Astrocyte (in vitro differentiated cells and primary cell): ENCODE data around the gene GPC5. TPM values are rescaled to one million over a fixed set of nuclear protein-coding genes. Genes with fewer than 3 reads are reported as not detected.

Experiments used
- DNase-seq: peaks from one replicate; pipeline ENCODE4 v3.0.0-alpha.2; 2010; ENCODE audit warnings: low read depth
- FAIRE-seq: peaks from 2 replicates; lab custom pipeline; 2011; peaks lifted over from hg19 to GRCh38; lab: Jason Lieb, UNC
- H2AFZ ChIP-seq: 2 replicates; pipeline ENCODE4 v1.6.0; 2012; ENCODE audit warnings: low read depth, low read length, inconsistent platforms
- H3K27ac ChIP-seq: 2 replicates; pipeline ENCODE4 v1.5.1; 2011; ENCODE audit warnings: low read depth, low read length, inconsistent platforms
- H3K27me3 ChIP-seq: 2 replicates; pipeline ENCODE4 v1.6.0; 2011; ENCODE audit warnings: low read length, inconsistent platforms; ENCODE audit not compliant: insufficient read depth
- H3K36me3 ChIP-seq: 2 replicates; pipeline ENCODE4 v1.5.1; 2011; ENCODE audit warnings: low read length, inconsistent platforms; ENCODE audit not compliant: insufficient read depth
- H3K4me1 ChIP-seq: 2 replicates; pipeline ENCODE4 v1.5.1; 2011; ENCODE audit warnings: low read length, inconsistent platforms; ENCODE audit not compliant: insufficient read depth
- H3K4me2 ChIP-seq: 2 replicates; pipeline ENCODE4 v1.6.0; 2012; ENCODE audit warnings: low read length, inconsistent platforms
- H3K4me3 ChIP-seq: 2 replicates; pipeline ENCODE4 v1.5.1; 2011; ENCODE audit warnings: low read depth, mild to moderate bottlenecking, low read length, inconsistent platforms; ENCODE audit not compliant: insufficient read depth
- H3K79me2 ChIP-seq: 2 replicates; pipeline ENCODE4 v1.6.0; 2012; ENCODE audit warnings: mild to moderate bottlenecking, low read length, inconsistent platforms; ENCODE audit not compliant: insufficient read depth
- H3K9ac ChIP-seq: 2 replicates; pipeline ENCODE4 v1.6.0; 2012; ENCODE audit warnings: mild to moderate bottlenecking, low read length, inconsistent platforms
- H3K9me3 ChIP-seq: 2 replicates; pipeline ENCODE4 v1.5.1; 2012; ENCODE audit warnings: low read depth, mild to moderate bottlenecking, low read length, inconsistent platforms; ENCODE audit not compliant: insufficient read depth
- H4K20me1 ChIP-seq: 2 replicates; pipeline ENCODE4 v1.6.0; 2012; ENCODE audit warnings: low read length, inconsistent platforms; ENCODE audit not compliant: insufficient read depth
- H3K27ac Mint-ChIP-seq: one replicate; pipeline ENCODE4 v1.8.0; 2021; ENCODE audit warnings: mild to moderate bottlenecking, mixed read lengths; ENCODE audit not compliant: unreplicated experiment
- H3K27me3 Mint-ChIP-seq: one replicate; pipeline ENCODE4 v1.8.0; 2021; ENCODE audit warnings: low read depth, mixed read lengths; ENCODE audit not compliant: unreplicated experiment
- H3K36me3 Mint-ChIP-seq: one replicate; pipeline ENCODE4 v1.8.0; 2021; ENCODE audit warnings: low read depth, mixed read lengths; ENCODE audit not compliant: unreplicated experiment
- H3K4me1 Mint-ChIP-seq: one replicate; pipeline ENCODE4 v1.8.0; 2021; ENCODE audit warnings: low read depth, mixed read lengths; ENCODE audit not compliant: unreplicated experiment
- H3K4me3 Mint-ChIP-seq: one replicate; pipeline ENCODE4 v1.8.0; 2021; ENCODE audit warnings: mild to moderate bottlenecking, moderate library complexity, mixed read lengths; ENCODE audit not compliant: unreplicated experiment
- H3K9me3 Mint-ChIP-seq: one replicate; pipeline ENCODE4 v1.8.0; 2021; ENCODE audit warnings: mild to moderate bottlenecking, mixed read lengths; ENCODE audit not compliant: unreplicated experiment
- EZH2 ChIP-seq: IDR thresholded peaks from 2 replicates; pipeline ENCODE4 v1.6.1; 2012; ENCODE audit warnings: mild to moderate bottlenecking, low read length, inconsistent platforms; ENCODE audit not compliant: insufficient read depth
- total RNA-seq: library from RNA; stranded (reverse); gene quantifications from 2 replicates; pipeline ENCODE4 v1.2.1, GENCODE V29; 2021
- TF ChIP-seq, protein P1 (sequence below): IDR thresholded peaks from 2 replicates; pipeline ENCODE4 v1.5.1; 2011; ENCODE audit warnings: low read depth, mild to moderate bottlenecking, inconsistent platforms, low read length, moderate library complexity; ENCODE audit not compliant: insufficient read depth

Gene GPC5
- total RNA-seq, 1 donor from 2014 or later, result 1.1 TPM

DNA sequence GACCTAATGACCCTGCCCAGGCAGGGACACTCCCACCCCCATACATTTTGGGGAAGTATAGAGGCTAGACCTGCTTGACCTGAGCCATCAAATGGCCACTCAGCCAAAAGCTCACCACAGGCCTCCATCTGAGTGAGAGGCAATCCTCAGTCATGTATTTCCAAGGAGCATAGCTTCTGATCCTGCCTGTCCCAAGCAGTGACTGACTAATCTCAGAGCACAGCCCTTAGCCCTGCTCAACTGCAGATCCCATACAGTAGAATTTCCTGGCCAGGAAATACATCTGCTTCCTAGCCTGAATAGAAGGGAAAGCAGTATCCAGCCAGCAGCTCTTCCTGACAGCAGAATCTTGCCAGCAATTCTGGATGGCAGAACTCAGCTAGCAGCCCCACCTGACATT lies 947.6 kb downstream of the GPC5 start:
- H4K20me1 ChIP-seq, result no peaks in the 10 kb centered on the region
- TF ChIP-seq, protein P1, sequence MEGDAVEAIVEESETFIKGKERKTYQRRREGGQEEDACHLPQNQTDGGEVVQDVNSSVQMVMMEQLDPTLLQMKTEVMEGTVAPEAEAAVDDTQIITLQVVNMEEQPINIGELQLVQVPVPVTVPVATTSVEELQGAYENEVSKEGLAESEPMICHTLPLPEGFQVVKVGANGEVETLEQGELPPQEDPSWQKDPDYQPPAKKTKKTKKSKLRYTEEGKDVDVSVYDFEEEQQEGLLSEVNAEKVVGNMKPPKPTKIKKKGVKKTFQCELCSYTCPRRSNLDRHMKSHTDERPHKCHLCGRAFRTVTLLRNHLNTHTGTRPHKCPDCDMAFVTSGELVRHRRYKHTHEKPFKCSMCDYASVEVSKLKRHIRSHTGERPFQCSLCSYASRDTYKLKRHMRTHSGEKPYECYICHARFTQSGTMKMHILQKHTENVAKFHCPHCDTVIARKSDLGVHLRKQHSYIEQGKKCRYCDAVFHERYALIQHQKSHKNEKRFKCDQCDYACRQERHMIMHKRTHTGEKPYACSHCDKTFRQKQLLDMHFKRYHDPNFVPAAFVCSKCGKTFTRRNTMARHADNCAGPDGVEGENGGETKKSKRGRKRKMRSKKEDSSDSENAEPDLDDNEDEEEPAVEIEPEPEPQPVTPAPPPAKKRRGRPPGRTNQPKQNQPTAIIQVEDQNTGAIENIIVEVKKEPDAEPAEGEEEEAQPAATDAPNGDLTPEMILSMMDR, result no peak
- no peak for TF ChIP-seq EZH2
- Mint-ChIP-seq H3K27ac (no peak overlapping the region), H3K27me3 (no peaks in the 10 kb centered on the region), H3K9me3 (no peaks in the 10 kb centered on the region), H3K4me3 (no peak overlapping the region), H3K36me3 (no peaks in the 10 kb centered on the region), H3K4me1 (peaks cover 22% of the 10 kb centered on the region)
- H3K27ac ChIP-seq, result no peak overlapping the region
- no peak overlapping the region for H3K4me3 ChIP-seq
- H3K4me2 ChIP-seq, result no peak overlapping the region
- no peak for DNase-seq
- H3K36me3 ChIP-seq, result no peaks in the 10 kb centered on the region
- H2AFZ ChIP-seq, result no peak overlapping the region
- H3K27me3 ChIP-seq, result no peaks in the 10 kb centered on the region
- H3K79me2 ChIP-seq, result no peaks in the 10 kb centered on the region
- no peaks in the 10 kb centered on the region for H3K9me3 ChIP-seq
- H3K4me1 ChIP-seq, result no peaks in the 10 kb centered on the region
- H3K9ac ChIP-seq, result no peak overlapping the region
- no peak for FAIRE-seq

DNA sequence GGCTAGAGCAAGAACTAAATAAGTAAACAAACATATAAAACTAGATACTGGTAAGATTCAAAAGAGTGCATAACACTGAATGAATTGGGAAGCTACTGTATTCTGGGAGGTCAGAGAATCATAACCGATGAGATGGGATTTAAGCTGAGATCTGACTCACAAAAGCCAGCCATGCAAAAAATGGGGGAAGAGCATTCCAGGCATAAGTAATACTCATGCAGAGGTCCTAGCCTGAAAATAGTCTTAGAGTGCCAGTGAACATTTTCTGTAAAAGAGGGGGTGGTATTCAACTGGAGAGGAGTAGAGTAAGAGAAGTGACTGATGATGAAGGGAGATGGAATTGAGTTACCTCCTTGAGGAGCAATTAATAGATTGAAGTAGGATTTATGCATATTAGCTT lies 956.2 kb downstream of the GPC5 start:
- Mint-ChIP-seq H3K9me3 (peaks cover 9% of the 10 kb centered on the region), H3K27ac (peak overlapping the region; percentile 82), H3K4me3 (no peak overlapping the region), H3K36me3 (peaks cover 3% of the 10 kb centered on the region), H3K27me3 (no peaks in the 10 kb centered on the region), H3K4me1 (peaks cover 7% of the 10 kb centered on the region)
- H3K9ac ChIP-seq, result no peak overlapping the region
- H3K9me3 ChIP-seq, result no peaks in the 10 kb centered on the region
- no peak overlapping the region for H2AFZ ChIP-seq
- no peaks in the 10 kb centered on the region for H3K36me3 ChIP-seq
- TF ChIP-seq, protein P1, result no peak
- no peak for TF ChIP-seq EZH2
- no peak overlapping the region for H3K4me2 ChIP-seq
- H3K27ac ChIP-seq, result no peak overlapping the region
- FAIRE-seq, result no peak
- no peak overlapping the region for H3K4me3 ChIP-seq
- H3K79me2 ChIP-seq, result no peaks in the 10 kb centered on the region
- no peaks in the 10 kb centered on the region for H4K20me1 ChIP-seq
- no peaks in the 10 kb centered on the region for H3K27me3 ChIP-seq
- no peaks in the 10 kb centered on the region for H3K4me1 ChIP-seq
- peak; percentile 58 for DNase-seq

DNA sequence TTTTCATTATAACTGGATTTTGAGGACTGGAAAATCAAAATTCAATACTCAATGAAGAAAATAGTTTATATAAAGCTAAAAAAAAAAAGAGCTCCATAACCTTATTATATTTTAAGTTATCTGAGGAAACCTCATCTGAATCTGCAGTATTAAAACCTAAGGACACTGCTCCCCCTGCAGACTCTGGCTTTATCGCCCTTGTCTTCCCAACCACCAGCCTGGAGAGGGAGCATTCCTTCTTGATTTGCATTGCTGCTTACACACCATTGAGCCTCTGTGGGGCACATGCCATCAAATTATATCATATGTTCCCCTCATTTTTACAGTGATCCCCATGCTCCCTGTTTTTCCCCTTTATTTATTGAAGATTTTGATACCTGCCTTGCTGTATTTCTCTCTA lies 956.8 kb downstream of the GPC5 start:
- Histone ChIP-seq H3K4me2 (no peak overlapping the region), H3K27me3 (no peaks in the 10 kb centered on the region), H3K9ac (no peak overlapping the region), H3K4me3 (no peak overlapping the region), H3K27ac (no peak overlapping the region), H2AFZ (no peak overlapping the region), H3K4me1 (no peaks in the 10 kb centered on the region), H4K20me1 (no peaks in the 10 kb centered on the region), H3K9me3 (no peaks in the 10 kb centered on the region), H3K79me2 (no peaks in the 10 kb centered on the region), H3K36me3 (no peaks in the 10 kb centered on the region)
- Mint-ChIP-seq H3K27ac (no peak overlapping the region), H3K27me3 (no peaks in the 10 kb centered on the region), H3K9me3 (peaks cover 9% of the 10 kb centered on the region), H3K4me1 (peaks cover 7% of the 10 kb centered on the region), H3K36me3 (peaks cover 3% of the 10 kb centered on the region), H3K4me3 (no peak overlapping the region)
- peak; percentile 39 for DNase-seq
- TF ChIP-seq, protein P1, result peak; percentile 6
- TF ChIP-seq EZH2, result no peak
- FAIRE-seq, result no peak
